OCI-LY3 (cell line): Measurements from ENCODE around the gene DNMBP.

Experiments used
- EZH2phosphoT487 ChIP-seq: fragments of 200-600 bp; shearing (Covaris generic); IDR thresholded peaks from 2 replicates; pipeline ENCODE4 v1.6.1; 2018; ENCODE audit warnings: antibody characterized with exemption, mixed run types, low read depth
- TF ChIP-seq, protein P1 (sequence below): fragments of 200-600, 300-600 bp; sonication (generic); IDR thresholded peaks from 2 replicates; pipeline ENCODE4 v1.5.1; 2014; ENCODE audit warnings: antibody characterized with exemption, low read length, low read depth

DNA sequence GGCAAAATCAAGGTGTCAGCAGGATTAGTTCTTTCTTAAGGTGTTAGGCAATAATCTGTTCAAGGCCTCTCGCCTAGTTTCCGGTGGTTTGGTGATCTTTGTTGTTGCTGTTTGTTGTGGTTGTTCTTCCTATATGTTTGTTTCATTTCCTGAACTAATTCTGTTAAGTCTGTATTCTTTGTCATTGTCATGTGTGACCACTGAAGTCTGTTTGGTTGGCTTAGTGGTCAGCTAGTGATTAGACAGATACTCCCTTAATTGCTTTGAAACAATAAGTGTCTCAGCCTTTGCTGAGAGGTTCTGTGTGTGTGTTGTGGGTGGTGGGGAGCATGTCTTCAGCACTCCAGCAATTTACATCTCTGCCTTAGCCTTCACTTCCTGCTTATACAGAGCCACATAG, 181.3 kb downstream of the DNMBP start:
- TF ChIP-seq, protein P1, sequence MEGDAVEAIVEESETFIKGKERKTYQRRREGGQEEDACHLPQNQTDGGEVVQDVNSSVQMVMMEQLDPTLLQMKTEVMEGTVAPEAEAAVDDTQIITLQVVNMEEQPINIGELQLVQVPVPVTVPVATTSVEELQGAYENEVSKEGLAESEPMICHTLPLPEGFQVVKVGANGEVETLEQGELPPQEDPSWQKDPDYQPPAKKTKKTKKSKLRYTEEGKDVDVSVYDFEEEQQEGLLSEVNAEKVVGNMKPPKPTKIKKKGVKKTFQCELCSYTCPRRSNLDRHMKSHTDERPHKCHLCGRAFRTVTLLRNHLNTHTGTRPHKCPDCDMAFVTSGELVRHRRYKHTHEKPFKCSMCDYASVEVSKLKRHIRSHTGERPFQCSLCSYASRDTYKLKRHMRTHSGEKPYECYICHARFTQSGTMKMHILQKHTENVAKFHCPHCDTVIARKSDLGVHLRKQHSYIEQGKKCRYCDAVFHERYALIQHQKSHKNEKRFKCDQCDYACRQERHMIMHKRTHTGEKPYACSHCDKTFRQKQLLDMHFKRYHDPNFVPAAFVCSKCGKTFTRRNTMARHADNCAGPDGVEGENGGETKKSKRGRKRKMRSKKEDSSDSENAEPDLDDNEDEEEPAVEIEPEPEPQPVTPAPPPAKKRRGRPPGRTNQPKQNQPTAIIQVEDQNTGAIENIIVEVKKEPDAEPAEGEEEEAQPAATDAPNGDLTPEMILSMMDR = no peak
- no peak for TF ChIP-seq EZH2phosphoT487
